IMR-90 (cell line): ENCODE data around the gene AGBL1. TPM values are rescaled to one million over a fixed set of nuclear protein-coding genes. Genes with fewer than 3 reads are reported as not detected.

ENCODE experiments used
- ATAC-seq: fragments of 200-7000 bp; cut with Tn5 transposase; 2 replicates; pipeline ENCODE4 v1.9.1; 2020; ENCODE audit warnings: low read depth, mild to moderate bottlenecking, moderate library complexity
- BruUV-seq: library from RNA; stranded (reverse); fragments of 400-500 nt; replicated peaks from 2 replicates; lab custom pipeline; 2021; lab: Mats Ljungman, UMichigan
- CTCF ChIA-PET: fragments of 300-600 bp; formaldehyde crosslinking; extraction: SDS; loops from one replicate; lab custom pipeline; 2021; ENCODE audit warnings: antibody characterized with exemption; lab: Yijun Ruan, JAX
- POLR2A ChIA-PET: fragments of 300-600 bp; sonication (Branson Sonifier 250); formaldehyde crosslinking; loops from one replicate; lab custom pipeline; 2022; ENCODE audit warnings: antibody characterized with exemption; ENCODE audit not compliant: unreplicated experiment; lab: Charles Lee
- DNase-seq: peaks from one replicate; pipeline ENCODE4 v3.0.0; 2013
- H2AFZ ChIP-seq: replicated peaks from 2 replicates; pipeline ENCODE3; 2013; ENCODE audit warnings: low read length, mild to moderate bottlenecking; ENCODE audit not compliant: poor library complexity
- H2AK5ac ChIP-seq: 2 replicates; pipeline ENCODE4 v1.6.1; 2013; ENCODE audit warnings: low read depth, low read length, inconsistent platforms
- H2AK9ac ChIP-seq: replicated peaks from 2 replicates; pipeline ENCODE3; 2013; ENCODE audit warnings: mild to moderate bottlenecking, low read depth, low read length, moderate library complexity; ENCODE audit not compliant: poor library complexity
- H2BK120ac ChIP-seq: 2 replicates; pipeline ENCODE4 v1.6.1; 2013; ENCODE audit warnings: low read depth, low read length, inconsistent platforms
- H2BK15ac ChIP-seq: 3 replicates; pipeline ENCODE4 v1.6.1; 2013; ENCODE audit warnings: low read depth, low read length, inconsistent platforms
- H2BK20ac ChIP-seq: 2 replicates; pipeline ENCODE4 v1.6.1; 2013; ENCODE audit warnings: low read depth, mild to moderate bottlenecking, inconsistent platforms, low read length, moderate library complexity
- H2BK5ac ChIP-seq: 2 replicates; pipeline ENCODE4 v1.6.1; 2013; ENCODE audit warnings: mild to moderate bottlenecking, low read depth, low read length, inconsistent platforms; ENCODE audit not compliant: poor library complexity, severe bottlenecking
- H3K14ac ChIP-seq: replicated peaks from 2 replicates; pipeline ENCODE4 v1.6.1; 2013; ENCODE audit warnings: low read depth, low read length, inconsistent platforms
- H3K18ac ChIP-seq: 2 replicates; pipeline ENCODE4 v1.6.1; 2013; ENCODE audit warnings: low read depth, low read length, control low read depth
- H3K23ac ChIP-seq: 2 replicates; pipeline ENCODE4 v1.6.1; 2013; ENCODE audit warnings: low read depth, low read length, inconsistent platforms
- H3K27ac ChIP-seq: 2 replicates; pipeline ENCODE4 v1.5.1; 2013; ENCODE audit warnings: mild to moderate bottlenecking, control low read depth, low read length; ENCODE audit not compliant: insufficient read depth
- H3K27me3 ChIP-seq: 2 replicates; pipeline ENCODE4 v1.6.1; 2013; ENCODE audit warnings: low read length; ENCODE audit not compliant: control insufficient read depth, insufficient read depth
- H3K36me3 ChIP-seq: 2 replicates; pipeline ENCODE4 v1.6.1; 2013; ENCODE audit warnings: low read length, mixed read lengths; ENCODE audit not compliant: control insufficient read depth, insufficient read depth
- H3K4ac ChIP-seq: 2 replicates; pipeline ENCODE4 v1.6.1; 2013; ENCODE audit warnings: low read depth, low read length, inconsistent platforms
- H3K4me1 ChIP-seq: 2 replicates; pipeline ENCODE4 v1.6.1; 2013; ENCODE audit warnings: low read length, mixed read lengths; ENCODE audit not compliant: control insufficient read depth, insufficient read depth
- H3K4me2 ChIP-seq: 2 replicates; pipeline ENCODE4 v1.6.1; 2013; ENCODE audit warnings: low read depth, mild to moderate bottlenecking, control low read depth, low read length, moderate library complexity
- H3K4me3 ChIP-seq: 2 replicates; pipeline ENCODE4 v1.5.1; 2013; ENCODE audit warnings: low read depth, mild to moderate bottlenecking, control low read depth, low read length, moderate library complexity; ENCODE audit not compliant: insufficient read depth
- H3K56ac ChIP-seq: 2 replicates; pipeline ENCODE4 v1.6.1; 2013; ENCODE audit warnings: low read length, inconsistent platforms; ENCODE audit not compliant: insufficient read depth; ENCODE audit errors: extremely low read depth
- H3K79me1 ChIP-seq, 2 experiments: 2 replicates each; pipeline ENCODE4 v1.6.1; 2013; ENCODE audit warnings: low read length in 2 of 2, inconsistent platforms in 1 of 2, low read depth in 1 of 2
- H3K9ac ChIP-seq: 2 replicates; pipeline ENCODE4 v1.6.1; 2013; ENCODE audit warnings: low read depth, low read length, control low read depth
- H3K9me1 ChIP-seq: 2 replicates; pipeline ENCODE4 v1.6.1; 2013; ENCODE audit warnings: low read length, inconsistent platforms; ENCODE audit not compliant: insufficient read depth
- H3K9me3 ChIP-seq: 2 replicates; pipeline ENCODE4 v1.6.1; 2013; ENCODE audit warnings: low read length; ENCODE audit not compliant: control insufficient read depth, insufficient read depth
- H4K20me1 ChIP-seq: 2 replicates; pipeline ENCODE4 v1.6.1; 2013; ENCODE audit warnings: low read length, inconsistent platforms; ENCODE audit not compliant: insufficient read depth
- H4K5ac ChIP-seq: 2 replicates; pipeline ENCODE4 v1.6.1; 2013; ENCODE audit warnings: mild to moderate bottlenecking, low read depth, low read length, control low read depth
- H4K8ac ChIP-seq, 2 experiments: 2 replicates each; pipeline ENCODE4 v1.6.1; 2013; ENCODE audit warnings: low read depth in 2 of 2, low read length in 2 of 2, control low read depth in 1 of 2, inconsistent platforms in 1 of 2
- H4K91ac ChIP-seq: 2 replicates; pipeline ENCODE4 v1.6.1; 2013; ENCODE audit warnings: low read depth, low read length, inconsistent platforms; ENCODE audit not compliant: insufficient read depth
- CEBPB ChIP-seq: IDR thresholded peaks from 2 replicates; pipeline ENCODE4 v1.6.1; 2012; ENCODE audit warnings: low read depth, low read length, improper control_type of control experiment
- CHD1 ChIP-seq: IDR thresholded peaks from 2 replicates; pipeline ENCODE4 v1.6.1; 2012; ENCODE audit warnings: low read depth, low read length, improper control_type of control experiment
- FOS ChIP-seq: fragments of 150-350 bp; IDR thresholded peaks from 2 replicates; pipeline ENCODE4 v1.6.1; 2016; ENCODE audit warnings: low read depth, low read length
- MXI1 ChIP-seq: IDR thresholded peaks from 2 replicates; pipeline ENCODE4 v1.6.1; 2012; ENCODE audit warnings: low read depth, mild to moderate bottlenecking, low read length, moderate library complexity, borderline replicate concordance
- NFE2L2 ChIP-seq: fragments of 150-350 bp; IDR thresholded peaks from 2 replicates; pipeline ENCODE4 v1.6.1; 2016; ENCODE audit warnings: low read depth, mild to moderate bottlenecking, low read length
- POLR2A ChIP-seq: IDR thresholded peaks from 2 replicates; pipeline ENCODE4 v1.6.1; 2012; ENCODE audit warnings: mild to moderate bottlenecking, low read depth, low read length
- RCOR1 ChIP-seq: IDR thresholded peaks from 2 replicates; pipeline ENCODE4 v1.6.1; 2012; ENCODE audit warnings: mild to moderate bottlenecking, low read length, improper control_type of control experiment; ENCODE audit not compliant: insufficient replicate concordance
- WGBS, 2 experiments: methylation state at CpG; one replicate each; pipeline versions ENCODE4 v1.1.5 to v1.1.7; 2013; ENCODE audit warnings: missing lambda C conversion rate in 2 of 2; ENCODE audit not compliant: insufficient read length in 1 of 2; ENCODE audit errors: extremely low coverage in 2 of 2; 5-methylcytosine and 5-hydroxymethylcytosine counted together
- dilution Hi-C: fragments of 300-500 bp; cut with HindIII; formaldehyde crosslinking; loops from one replicate; pipeline ENCODE4 v1.14.3; 2018; ENCODE audit warnings: low sequenced_read_pairs; ENCODE audit not compliant: unreplicated experiment
- in situ Hi-C: fragments of 300-500 bp; cut with MboI; formaldehyde crosslinking; loops from 3 replicates; pipeline ENCODE4 v1.14.3; 2019; ENCODE audit warnings: low sequenced_read_pairs, inconsistent platforms, mixed read lengths
- intact Hi-C: fragments of 100-400 bp; cut with micrococcal nuclease; formaldehyde crosslinking; loops from 2 replicates; pipeline ENCODE4 v1.10.0; 2022
- polyA plus RNA-seq, 3 experiments: library from polyadenylated mRNA; depleted of rRNA; stranded (reverse); fragments of >200 nt; gene quantifications; 2 replicates each; pipeline ENCODE4 v1.2.3, GENCODE V29; 2012; ENCODE audit warnings: low replicate concordance in 1 of 3
- total RNA-seq: library from RNA; depleted of rRNA; stranded (reverse); fragments of >200 nt; gene quantifications from 2 replicates; pipeline ENCODE4 v1.2.3, GENCODE V29; 2012
- TF ChIP-seq, protein P1 (sequence below): conservative IDR thresholded peaks from 2 replicates; pipeline ENCODE4 v1.5.1; 2012; ENCODE audit warnings: mild to moderate bottlenecking, low read depth, low read length, improper control_type of control experiment

The AGBL1 gene
- total and polyA plus RNA-seq, 2 of the 4 experiments (the other 2 are of a cell fraction): not detected

- no peaks in the 10 kb centered on the region for H3K4me1 ChIP-seq
- intact Hi-C loops (no loop called here), in situ Hi-C loops (no loop called here), dilution Hi-C loops (no loop called here)
- H2AK5ac ChIP-seq: no peak overlapping the region
- H3K14ac ChIP-seq: no peak overlapping the region
- POLR2A ChIA-PET: no interaction called here
- WGBS, 2 experiments: no CpG with 5 or more reads among the region's 1 CpG
- H3K18ac ChIP-seq: no peak overlapping the region
- no peak overlapping the region for H2BK120ac ChIP-seq
- no peak for TF ChIP-seq RCOR1
- no peak for TF ChIP-seq MXI1
- no peak for TF ChIP-seq FOS
- no peak for TF ChIP-seq NFE2L2
- no peak for TF ChIP-seq CEBPB
- TF ChIP-seq, protein P1, sequence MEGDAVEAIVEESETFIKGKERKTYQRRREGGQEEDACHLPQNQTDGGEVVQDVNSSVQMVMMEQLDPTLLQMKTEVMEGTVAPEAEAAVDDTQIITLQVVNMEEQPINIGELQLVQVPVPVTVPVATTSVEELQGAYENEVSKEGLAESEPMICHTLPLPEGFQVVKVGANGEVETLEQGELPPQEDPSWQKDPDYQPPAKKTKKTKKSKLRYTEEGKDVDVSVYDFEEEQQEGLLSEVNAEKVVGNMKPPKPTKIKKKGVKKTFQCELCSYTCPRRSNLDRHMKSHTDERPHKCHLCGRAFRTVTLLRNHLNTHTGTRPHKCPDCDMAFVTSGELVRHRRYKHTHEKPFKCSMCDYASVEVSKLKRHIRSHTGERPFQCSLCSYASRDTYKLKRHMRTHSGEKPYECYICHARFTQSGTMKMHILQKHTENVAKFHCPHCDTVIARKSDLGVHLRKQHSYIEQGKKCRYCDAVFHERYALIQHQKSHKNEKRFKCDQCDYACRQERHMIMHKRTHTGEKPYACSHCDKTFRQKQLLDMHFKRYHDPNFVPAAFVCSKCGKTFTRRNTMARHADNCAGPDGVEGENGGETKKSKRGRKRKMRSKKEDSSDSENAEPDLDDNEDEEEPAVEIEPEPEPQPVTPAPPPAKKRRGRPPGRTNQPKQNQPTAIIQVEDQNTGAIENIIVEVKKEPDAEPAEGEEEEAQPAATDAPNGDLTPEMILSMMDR: no peak
- no peak for TF ChIP-seq POLR2A
- no peak for TF ChIP-seq CHD1
- H3K9me1 ChIP-seq: no peaks in the 10 kb centered on the region
- no peaks in the 10 kb centered on the region for H3K36me3 ChIP-seq
- H2AK9ac ChIP-seq: no peak overlapping the region
- H3K27me3 ChIP-seq: no peaks in the 10 kb centered on the region
- H2BK20ac ChIP-seq: no peak overlapping the region
- no peak for ATAC-seq
- DNase-seq: no peak
- no peak overlapping the region for H3K23ac ChIP-seq
- no TSS peak for BruUV-seq
- no peak overlapping the region for H3K9ac ChIP-seq
- no peak overlapping the region for H3K4ac ChIP-seq
- H2AFZ ChIP-seq: no peak overlapping the region
- no peak overlapping the region for H4K8ac ChIP-seq
- no peak overlapping the region for H3K4me3 ChIP-seq
- no peak overlapping the region for H4K5ac ChIP-seq
- no peak overlapping the region for H3K27ac ChIP-seq
- H2BK5ac ChIP-seq: no peak overlapping the region
- CTCF ChIA-PET: no interaction called here
- no peaks in the 10 kb centered on the region for H3K79me1 ChIP-seq
- H3K56ac ChIP-seq: no peak overlapping the region
- H3K9me3 ChIP-seq: peaks cover 12% of the 10 kb centered on the region
- no peaks in the 10 kb centered on the region for H4K20me1 ChIP-seq
- H4K91ac ChIP-seq: no peak overlapping the region
- H2BK15ac ChIP-seq: no peak overlapping the region
- no peak overlapping the region for H3K4me2 ChIP-seq
These were observed 461.9 kb downstream of the AGBL1 start for GRCh38 chr15:86541540-86541939.
